ENCODE data around the gene OR13F1.

OR13F1 gene

GRCh38 chr9:104536756-104537155 is 32.7 kb downstream of the OR13F1 start, which contains the start of gene OR13C3:
OR13C3 (minus strand) TSS chr9:104536856; CDS start chr9:104536723, 133 bp downstream.
- Histone ChIP-seq H3K4me3 (ENCODE audit: low read length) (no peak within 1 kb of the TSS), H3K4me1 (ENCODE audit: insufficient read depth, low read length) (peaks cover 4% of the 10 kb centered on the region; the same call in 1 of the 2 replicates), H3K27me3 (ENCODE audit: insufficient read depth, low read length) (no peaks in the 10 kb centered on the region), H3K9me3 (ENCODE audit: insufficient read depth, low read depth, low read length) (no peaks in the 10 kb centered on the region), H3K36me3 (ENCODE audit: insufficient read depth, low read depth, low read length) (no peaks in the 10 kb centered on the region), H3K27ac (ENCODE audit: low read length) (no peak within 1 kb of the TSS), H3K9ac (ENCODE audit: low read depth, low read length) (no peak within 1 kb of the TSS)

GRCh38 chr9:104539275-104539674 is 35.2 kb downstream of the OR13F1 start:
- Histone ChIP-seq H3K4me1 (ENCODE audit: insufficient read depth, low read length) (no peaks in the 10 kb centered on the region), H3K27ac (ENCODE audit: low read length) (no peak overlapping the region), H3K9me3 (ENCODE audit: insufficient read depth, low read depth, low read length) (no peaks in the 10 kb centered on the region), H3K9ac (ENCODE audit: low read depth, low read length) (no peak overlapping the region), H3K27me3 (ENCODE audit: insufficient read depth, low read length) (no peaks in the 10 kb centered on the region), H3K4me3 (ENCODE audit: low read length) (no peak overlapping the region), H3K36me3 (ENCODE audit: insufficient read depth, low read depth, low read length) (no peaks in the 10 kb centered on the region)

GRCh38 chr9:104544644-104545043 is 40.6 kb downstream of the OR13F1 start:
- Histone ChIP-seq H3K36me3 (ENCODE audit: insufficient read depth, low read depth, low read length) (no peaks in the 10 kb centered on the region), H3K4me3 (ENCODE audit: low read length) (no peak overlapping the region), H3K9ac (ENCODE audit: low read depth, low read length) (no peak overlapping the region), H3K27ac (ENCODE audit: low read length) (no peak overlapping the region), H3K27me3 (ENCODE audit: insufficient read depth, low read length) (no peaks in the 10 kb centered on the region), H3K9me3 (ENCODE audit: insufficient read depth, low read depth, low read length) (no peaks in the 10 kb centered on the region), H3K4me1 (ENCODE audit: insufficient read depth, low read length) (no peaks in the 10 kb centered on the region)

- H3K9ac ChIP-seq (ENCODE audit: low read depth, low read length), result no peak overlapping the region
These were observed 49.2 kb downstream of the OR13F1 start for GRCh38 chr9:104553261-104553660.

More at GRCh38 chr9:104553261-104553660, 49.2 kb downstream of the OR13F1 start:
- H3K27ac ChIP-seq (ENCODE audit: low read length), result no peak overlapping the region
- H3K9me3 ChIP-seq (ENCODE audit: insufficient read depth, low read depth, low read length), result no peaks in the 10 kb centered on the region
- H3K27me3 ChIP-seq (ENCODE audit: insufficient read depth, low read length), result no peaks in the 10 kb centered on the region
- H3K4me1 ChIP-seq (ENCODE audit: insufficient read depth, low read length), result no peaks in the 10 kb centered on the region
- no peak overlapping the region for H3K4me3 ChIP-seq (ENCODE audit: low read length)
- no peaks in the 10 kb centered on the region for H3K36me3 ChIP-seq (ENCODE audit: insufficient read depth, low read depth, low read length)
